HepG2 (cell line): ENCODE data around the gene C2. TPM values are rescaled to one million over a fixed set of nuclear protein-coding genes. Genes with fewer than 3 reads are reported as not detected.

Source experiments
- CHCHD3 ChIP-seq: sonication (generic); formaldehyde crosslinking; IDR thresholded peaks from 2 replicates; pipeline ENCODE4 v1.8.0; 2022; ENCODE audit warnings: mild to moderate bottlenecking, missing genetic modification reagents, moderate library complexity
- ERF ChIP-seq: IDR thresholded peaks from 2 replicates; pipeline ENCODE4 v1.6.1; 2018; ENCODE audit warnings: missing biosample characterization, missing genetic modification reagents
- FIP1L1 ChIP-seq: fragments of 200-400 bp; formaldehyde crosslinking; IDR thresholded peaks from 2 replicates; pipeline ENCODE4 v1.6.1; 2018; ENCODE audit warnings: low read depth, mild to moderate bottlenecking, low read length, moderate library complexity, borderline replicate concordance; ENCODE audit not compliant: insufficient read depth
- FOXA3 ChIP-seq: IDR thresholded peaks from 2 replicates; pipeline ENCODE4 v1.6.1; 2016; ENCODE audit warnings: missing genetic modification reagents, missing compliant biosample characterization
- FOXK1 ChIP-seq: sonication (generic); formaldehyde crosslinking; IDR thresholded peaks from 2 replicates; pipeline ENCODE4 v1.4.0; 2020; ENCODE audit warnings: low read depth, missing genetic modification reagents, borderline replicate concordance
- HMGXB4 ChIP-seq, 2 experiments: sonication (generic) in 1 of 2; formaldehyde crosslinking in 1 of 2; IDR thresholded peaks; 2 replicates each; pipeline versions ENCODE4 v1.4.0 to v1.6.1; 2018 to 2020; ENCODE audit warnings: missing genetic modification reagents in 2 of 2, borderline replicate concordance in 1 of 2, low read depth in 1 of 2, mild to moderate bottlenecking in 1 of 2, missing biosample characterization in 1 of 2
- KDM4B ChIP-seq: sonication (generic); formaldehyde crosslinking; IDR thresholded peaks from 2 replicates; pipeline ENCODE4 v1.4.0; 2020; ENCODE audit warnings: missing genetic modification reagents
- KLF13 ChIP-seq: sonication (generic); formaldehyde crosslinking; IDR thresholded peaks from 2 replicates; pipeline ENCODE4 v1.4.0; 2020; ENCODE audit warnings: mild to moderate bottlenecking, missing genetic modification reagents
- MXD3 ChIP-seq: IDR thresholded peaks from 2 replicates; pipeline ENCODE4 v1.6.1; 2016; ENCODE audit warnings: mild to moderate bottlenecking, missing biosample characterization, missing genetic modification reagents
- MXD4 ChIP-seq: IDR thresholded peaks from 2 replicates; pipeline ENCODE4 v1.6.1; 2016; ENCODE audit warnings: mild to moderate bottlenecking, missing biosample characterization, missing genetic modification reagents
- SMC3 ChIP-seq: IDR thresholded peaks from 2 replicates; pipeline ENCODE4 v1.6.1; 2011; ENCODE audit warnings: low read length, improper control_type of control experiment
- ZNF619 ChIP-seq: sonication (generic); formaldehyde crosslinking; IDR thresholded peaks from 2 replicates; pipeline ENCODE4 v1.4.0; 2020; ENCODE audit warnings: mild to moderate bottlenecking, missing genetic modification reagents
- ZNF629 ChIP-seq: sonication (generic); formaldehyde crosslinking; conservative IDR thresholded peaks from 2 replicates; pipeline ENCODE4 v1.5.0; 2020; ENCODE audit warnings: missing genetic modification reagents
- ZNF720 ChIP-seq: sonication (generic); formaldehyde crosslinking; IDR thresholded peaks from 2 replicates; pipeline ENCODE4 v1.4.0; 2020; ENCODE audit warnings: missing genetic modification reagents
- polyA plus RNA-seq, 8 experiments: library from polyadenylated mRNA; depleted of rRNA in 3 of 8; stranded (reverse) in 7 of 8; unstranded in 1 of 8; fragments of >200 nt; fragmentation: Illumina TruSeq in 4 of 8; extraction: Trizol in 4 of 8; gene quantifications; 2 replicates each; pipeline versions ENCODE4 v1.2.1 to v1.2.3, GENCODE V29; 2011 to 2016; ENCODE audit warnings: low read depth in 4 of 8, missing spikeins in 1 of 8, mixed read lengths in 1 of 8; ENCODE audit not compliant: insufficient read depth in 1 of 8
- total RNA-seq, 5 experiments: library from RNA; depleted of rRNA; stranded (reverse); fragments of >200 nt; fragmentation: Illumina TruSeq; extraction: Trizol; gene quantifications; 2 replicates each; pipeline ENCODE4 v1.2.3, GENCODE V29; 2016; ENCODE audit warnings: low read depth in 1 of 5
- TF ChIP-seq, protein P1 (sequence below): IDR thresholded peaks from 2 replicates; pipeline ENCODE4 v1.6.1; 2012; ENCODE audit warnings: low read length, improper control_type of control experiment
- TF ChIP-seq, protein P2 (sequence below): sonication (generic); formaldehyde crosslinking; IDR thresholded peaks from 2 replicates; pipeline ENCODE4 v1.4.0; 2020; ENCODE audit warnings: mild to moderate bottlenecking, missing genetic modification reagents
- TF ChIP-seq, protein P3 (sequence below): sonication (generic); formaldehyde crosslinking; IDR thresholded peaks from 2 replicates; pipeline ENCODE4 v1.4.0; 2020; ENCODE audit warnings: low read depth, mild to moderate bottlenecking, missing genetic modification reagents

C2 gene
- total and polyA plus RNA-seq, 2 of the 13 experiments (the other 11 are each of a cell fraction or from before 2014, with no cell fraction given): 165 to 307 TPM

GRCh38 chr6:31897612-31898382, 29.7 kb upstream of the C2 start, which contains the start of gene EHMT2 (continued):
- TF ChIP-seq KLF13 (CRISPR knock-in tag): no peak
- TF ChIP-seq SMC3: no peak
- TF ChIP-seq FIP1L1: no peak
- TF ChIP-seq ZNF619 (CRISPR knock-in tag): no peak
- TF ChIP-seq, protein P1, sequence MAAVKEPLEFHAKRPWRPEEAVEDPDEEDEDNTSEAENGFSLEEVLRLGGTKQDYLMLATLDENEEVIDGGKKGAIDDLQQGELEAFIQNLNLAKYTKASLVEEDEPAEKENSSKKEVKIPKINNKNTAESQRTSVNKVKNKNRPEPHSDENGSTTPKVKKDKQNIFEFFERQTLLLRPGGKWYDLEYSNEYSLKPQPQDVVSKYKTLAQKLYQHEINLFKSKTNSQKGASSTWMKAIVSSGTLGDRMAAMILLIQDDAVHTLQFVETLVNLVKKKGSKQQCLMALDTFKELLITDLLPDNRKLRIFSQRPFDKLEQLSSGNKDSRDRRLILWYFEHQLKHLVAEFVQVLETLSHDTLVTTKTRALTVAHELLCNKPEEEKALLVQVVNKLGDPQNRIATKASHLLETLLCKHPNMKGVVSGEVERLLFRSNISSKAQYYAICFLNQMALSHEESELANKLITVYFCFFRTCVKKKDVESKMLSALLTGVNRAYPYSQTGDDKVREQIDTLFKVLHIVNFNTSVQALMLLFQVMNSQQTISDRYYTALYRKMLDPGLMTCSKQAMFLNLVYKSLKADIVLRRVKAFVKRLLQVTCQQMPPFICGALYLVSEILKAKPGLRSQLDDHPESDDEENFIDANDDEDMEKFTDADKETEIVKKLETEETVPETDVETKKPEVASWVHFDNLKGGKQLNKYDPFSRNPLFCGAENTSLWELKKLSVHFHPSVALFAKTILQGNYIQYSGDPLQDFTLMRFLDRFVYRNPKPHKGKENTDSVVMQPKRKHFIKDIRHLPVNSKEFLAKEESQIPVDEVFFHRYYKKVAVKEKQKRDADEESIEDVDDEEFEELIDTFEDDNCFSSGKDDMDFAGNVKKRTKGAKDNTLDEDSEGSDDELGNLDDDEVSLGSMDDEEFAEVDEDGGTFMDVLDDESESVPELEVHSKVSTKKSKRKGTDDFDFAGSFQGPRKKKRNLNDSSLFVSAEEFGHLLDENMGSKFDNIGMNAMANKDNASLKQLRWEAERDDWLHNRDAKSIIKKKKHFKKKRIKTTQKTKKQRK: no peak
- TF ChIP-seq FOXA3 (CRISPR knock-in tag): no peak
- 0 out of 2 replicates have a peak, but pooled peaks have one; percentile 39 for TF ChIP-seq MXD3 (CRISPR knock-in tag)
- TF ChIP-seq FOXK1 (CRISPR knock-in tag): peak; percentile 12; the same call in 1 of the 2 replicates
- TF ChIP-seq, protein P2, sequence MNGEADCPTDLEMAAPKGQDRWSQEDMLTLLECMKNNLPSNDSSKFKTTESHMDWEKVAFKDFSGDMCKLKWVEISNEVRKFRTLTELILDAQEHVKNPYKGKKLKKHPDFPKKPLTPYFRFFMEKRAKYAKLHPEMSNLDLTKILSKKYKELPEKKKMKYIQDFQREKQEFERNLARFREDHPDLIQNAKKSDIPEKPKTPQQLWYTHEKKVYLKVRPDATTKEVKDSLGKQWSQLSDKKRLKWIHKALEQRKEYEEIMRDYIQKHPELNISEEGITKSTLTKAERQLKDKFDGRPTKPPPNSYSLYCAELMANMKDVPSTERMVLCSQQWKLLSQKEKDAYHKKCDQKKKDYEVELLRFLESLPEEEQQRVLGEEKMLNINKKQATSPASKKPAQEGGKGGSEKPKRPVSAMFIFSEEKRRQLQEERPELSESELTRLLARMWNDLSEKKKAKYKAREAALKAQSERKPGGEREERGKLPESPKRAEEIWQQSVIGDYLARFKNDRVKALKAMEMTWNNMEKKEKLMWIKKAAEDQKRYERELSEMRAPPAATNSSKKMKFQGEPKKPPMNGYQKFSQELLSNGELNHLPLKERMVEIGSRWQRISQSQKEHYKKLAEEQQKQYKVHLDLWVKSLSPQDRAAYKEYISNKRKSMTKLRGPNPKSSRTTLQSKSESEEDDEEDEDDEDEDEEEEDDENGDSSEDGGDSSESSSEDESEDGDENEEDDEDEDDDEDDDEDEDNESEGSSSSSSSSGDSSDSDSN (CRISPR knock-in tag): no peak
- TF ChIP-seq, protein P3, sequence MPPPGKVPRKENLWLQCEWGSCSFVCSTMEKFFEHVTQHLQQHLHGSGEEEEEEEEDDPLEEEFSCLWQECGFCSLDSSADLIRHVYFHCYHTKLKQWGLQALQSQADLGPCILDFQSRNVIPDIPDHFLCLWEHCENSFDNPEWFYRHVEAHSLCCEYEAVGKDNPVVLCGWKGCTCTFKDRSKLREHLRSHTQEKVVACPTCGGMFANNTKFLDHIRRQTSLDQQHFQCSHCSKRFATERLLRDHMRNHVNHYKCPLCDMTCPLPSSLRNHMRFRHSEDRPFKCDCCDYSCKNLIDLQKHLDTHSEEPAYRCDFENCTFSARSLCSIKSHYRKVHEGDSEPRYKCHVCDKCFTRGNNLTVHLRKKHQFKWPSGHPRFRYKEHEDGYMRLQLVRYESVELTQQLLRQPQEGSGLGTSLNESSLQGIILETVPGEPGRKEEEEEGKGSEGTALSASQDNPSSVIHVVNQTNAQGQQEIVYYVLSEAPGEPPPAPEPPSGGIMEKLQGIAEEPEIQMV (CRISPR knock-in tag): no peak
- 0 out of 2 replicates have a peak, but pooled peaks have one; percentile 12 for TF ChIP-seq KDM4B (CRISPR knock-in tag)
- no peak for TF ChIP-seq CHCHD3 (CRISPR knock-in tag)
- no peak; the same call in 1 of the 2 replicates for TF ChIP-seq MXD4 (CRISPR knock-in tag)
- no peak for TF ChIP-seq ZNF629 (CRISPR knock-in tag)
- TF ChIP-seq ERF (CRISPR knock-in tag): 0 out of 2 replicates have a peak, but pooled peaks have one; percentile 9
- no peak for TF ChIP-seq ZNF720 (CRISPR knock-in tag)
- no peak for TF ChIP-seq HMGXB4 (CRISPR knock-in tag; IDR thresholded peaks at IDR 0.05; ENCODE audit: borderline replicate concordance in 1 of 2, low read depth in 1 of 2)
